Esophagus (tissue), 2 donors: ENCODE results near the gene RAVER1. TPM values are rescaled to one million over a fixed set of nuclear protein-coding genes. Genes with fewer than 3 reads are reported as not detected.

Experiments used
- H3K27ac ChIP-seq, 2 donors: one replicate each; pipeline ENCODE4 v1.5.1; 2013; ENCODE audit warnings: low read depth in 2 of 2, mild to moderate bottlenecking in 2 of 2, inconsistent platforms in 1 of 2, low read length in 1 of 2, moderate library complexity in 1 of 2
- H3K27me3 ChIP-seq, 2 donors: one replicate each; pipeline ENCODE4 v1.6.1; 2013; ENCODE audit warnings: low read length in 2 of 2, control low read depth in 1 of 2, mild to moderate bottlenecking in 1 of 2; ENCODE audit not compliant: insufficient read depth in 2 of 2, control insufficient read depth in 1 of 2
- H3K36me3 ChIP-seq, 2 donors: one replicate each; pipeline ENCODE4 v1.6.1; 2013; ENCODE audit warnings: low read length in 1 of 2; ENCODE audit not compliant: control insufficient read depth in 2 of 2, insufficient read depth in 2 of 2
- H3K4me1 ChIP-seq, 2 donors: one replicate each; pipeline ENCODE4 v1.6.1; 2013; ENCODE audit warnings: low read length in 1 of 2; ENCODE audit not compliant: control insufficient read depth in 2 of 2, insufficient read depth in 2 of 2
- H3K4me3 ChIP-seq, 2 donors: one replicate each; pipeline ENCODE4 v1.5.1; 2013; ENCODE audit warnings: low read length in 2 of 2, mild to moderate bottlenecking in 2 of 2, low read depth in 1 of 2, moderate library complexity in 1 of 2
- H3K9me3 ChIP-seq, 2 donors: one replicate each; pipeline ENCODE4 v1.6.1; 2013; ENCODE audit warnings: mild to moderate bottlenecking in 2 of 2, low read depth in 1 of 2, low read length in 1 of 2, moderate library complexity in 1 of 2; ENCODE audit not compliant: control insufficient read depth in 2 of 2, insufficient read depth in 1 of 2
- WGBS, 2 donors: extraction: QIAGEN DNeasy Blood & Tissue Kit; methylation state at CpG; one replicate each; pipeline ENCODE4 v1.1.7; 2013; 5-methylcytosine and 5-hydroxymethylcytosine counted together
- polyA plus RNA-seq, 2 donors: library from polyadenylated mRNA; stranded (reverse); fragments of 200-250 nt; gene quantifications; one replicate each; pipeline ENCODE4 v1.2.3, GENCODE V29; 2013
- donor health status: healthy with polysubstance abuse.
- donor health status: Bipolar disorder and iron deficiency.

RAVER1 gene
- polyA plus RNA-seq, 2 donors: 7.1 to 8.2 TPM

DNA sequence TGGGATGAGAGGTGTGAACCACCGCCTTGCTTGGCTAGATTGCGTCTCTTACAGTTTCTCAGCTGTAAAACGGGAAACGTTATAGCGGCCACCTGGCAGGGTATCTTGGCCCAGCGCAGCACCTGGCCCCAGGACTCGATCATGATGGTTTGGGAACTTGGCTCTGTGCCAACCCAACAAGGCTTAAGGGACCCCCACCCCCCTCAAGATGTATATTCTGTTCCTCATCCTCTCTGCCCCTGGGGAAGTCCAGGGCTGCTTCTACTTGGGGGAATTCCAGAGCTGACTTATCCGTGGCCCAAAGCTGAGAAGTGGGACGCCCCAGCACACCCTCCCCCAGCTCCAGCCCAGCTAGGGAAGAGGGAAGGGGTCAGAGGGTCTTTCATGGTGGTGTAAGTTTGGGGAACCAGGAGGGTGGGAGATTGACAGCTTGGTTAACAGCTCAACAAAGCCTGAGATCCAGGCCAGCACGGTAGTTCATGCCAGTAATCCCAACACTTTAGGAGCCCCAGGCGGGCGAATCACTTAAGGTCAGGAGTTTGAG, 61.7 kb downstream of the RAVER1 start:
- Histone ChIP-seq H3K36me3 (no peaks in the 10 kb centered on the region), H3K4me3 (peak overlapping the region; percentile 42 to 46), H3K27ac (peak overlapping the region; percentile 73 to 86), H3K9me3 (no peaks in the 10 kb centered on the region), H3K27me3 (no peaks in the 10 kb centered on the region), H3K4me1 (peaks cover 5 to 7% of the 10 kb centered on the region in 2 donors)
- WGBS, 2 donors: 27 to 30% methylated on average over 12 of the region's 12 CpGs

- H3K27ac ChIP-seq: peak within 1 kb of the TSS; percentile 73 to 86
Observed at GRCh38 chr19:10270616-10271394, 62.5 kb downstream of the RAVER1 start, which contains the start of gene ICAM1. ICAM1 (plus strand) TSS chr19:10271120; CDS start chr19:10271160, 40 bp downstream.

GRCh38 chr19:10270180-10270615, 63.1 kb downstream of the RAVER1 start:
- peak overlapping the region; percentile 46 to 51 for H3K4me3 ChIP-seq
- no peaks in the 10 kb centered on the region for H3K9me3 ChIP-seq
- H3K4me1 ChIP-seq: peaks cover 5 to 7% of the 10 kb centered on the region in 2 donors
- H3K27ac ChIP-seq: peak overlapping the region; percentile 73 to 86
- H3K27me3 ChIP-seq: no peaks in the 10 kb centered on the region
- no peaks in the 10 kb centered on the region for H3K36me3 ChIP-seq
- WGBS, 2 donors: 2 to 3% methylated on average over 37 of the region's 37 CpGs

More at GRCh38 chr19:10270616-10271394, 62.5 kb downstream of the RAVER1 start, which contains the start of gene ICAM1:
- 2 to 3% methylated on average over 51 of the region's 51 CpGs for WGBS, 2 donors
- Histone ChIP-seq H3K4me3 (peak within 1 kb of the TSS; percentile 46 to 51), H3K27me3 (no peaks in the 10 kb centered on the region), H3K36me3 (no peaks in the 10 kb centered on the region), H3K4me1 (peaks cover 5 to 7% of the 10 kb centered on the region in 2 donors), H3K9me3 (no peaks in the 10 kb centered on the region)

GRCh38 chr19:10269333-10270179, 63.8 kb downstream of the RAVER1 start:
- Histone ChIP-seq H3K27me3 (no peaks in the 10 kb centered on the region), H3K4me3 (peak overlapping the region; percentile 46 to 51), H3K36me3 (no peaks in the 10 kb centered on the region), H3K27ac (peak overlapping the region; percentile 73 to 86), H3K4me1 (peaks cover 5 to 7% of the 10 kb centered on the region in 2 donors), H3K9me3 (no peaks in the 10 kb centered on the region)
- 3% methylated on average over 59 of the region's 59 CpGs for WGBS, 2 donors

DNA sequence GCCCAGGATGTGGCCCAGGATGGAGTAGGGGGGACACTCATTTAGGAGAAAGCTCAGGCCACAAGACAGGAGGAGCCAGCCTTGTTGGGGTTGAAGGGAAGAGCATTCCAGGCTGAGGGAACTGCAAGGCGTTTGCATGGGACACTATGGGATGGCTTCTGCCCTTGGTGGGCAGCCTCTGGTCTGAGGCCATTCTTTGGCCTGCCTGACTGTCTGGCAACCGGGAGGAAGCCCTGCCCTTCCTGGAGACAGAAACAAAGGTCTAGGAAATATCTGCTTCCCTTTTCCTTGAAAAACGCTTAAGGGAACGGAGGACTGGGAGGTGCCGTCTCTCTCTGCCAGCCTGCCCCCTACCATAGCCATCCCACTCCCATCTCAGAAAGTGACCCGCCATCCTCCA, 65.3 kb downstream of the RAVER1 start:
- WGBS, 2 donors: 58 to 68% methylated on average over 5 to 6 of the region's 6 CpGs
- no peaks in the 10 kb centered on the region for H3K9me3 ChIP-seq
- H3K4me1 ChIP-seq: peaks cover 5 to 7% of the 10 kb centered on the region in 2 donors
- no peak overlapping the region for H3K4me3 ChIP-seq
- H3K27me3 ChIP-seq: no peaks in the 10 kb centered on the region
- H3K36me3 ChIP-seq: no peaks in the 10 kb centered on the region
- H3K27ac ChIP-seq: peak overlapping the region in 1 of 2 donors; percentile 53

GRCh38 chr19:10266706-10267105, 66.6 kb downstream of the RAVER1 start:
- Histone ChIP-seq H3K4me1 (peaks cover 5 to 7% of the 10 kb centered on the region in 2 donors), H3K36me3 (no peaks in the 10 kb centered on the region), H3K4me3 (no peak overlapping the region), H3K9me3 (no peaks in the 10 kb centered on the region), H3K27me3 (no peaks in the 10 kb centered on the region), H3K27ac (no peak overlapping the region)
- WGBS, 2 donors: 80 to 86% methylated on average over 7 of the region's 7 CpGs

Other genes with a start within 250 kb of the RAVER1 start
- gene SHFL, start 247.2 kb downstream of the RAVER1 start, polyA plus RNA-seq: 10 to 100 TPM; 15.7 to 22.9 TPM
- under 1 TPM; 0.28 to 0.47 TPM for gene ANGPTL6, start 230.9 kb downstream of the RAVER1 start, polyA plus RNA-seq
- 10 to 100 TPM; 41.6 to 64.7 TPM for gene PPAN, start 227.2 kb downstream of the RAVER1 start, polyA plus RNA-seq
- gene P2RY11, start 221.8 kb downstream of the RAVER1 start, polyA plus RNA-seq: 10 to 100 TPM in 1 of 2 donors, 1 to 10 TPM in 1; 6.6 to 12.8 TPM
- gene EIF3G, start 213.6 kb downstream of the RAVER1 start, polyA plus RNA-seq: 100 to 1,000 TPM in 1 of 2 donors, 10 to 100 TPM in 1; 85.4 to 163 TPM
- gene DNMT1, start 138.6 kb downstream of the RAVER1 start, polyA plus RNA-seq: 10 to 100 TPM; 32.1 to 42.6 TPM
- gene S1PR2, start 102.2 kb downstream of the RAVER1 start, polyA plus RNA-seq: 1 to 10 TPM in 1 of 2 donors, under 1 TPM in 1; 0.71 to 1.2 TPM
- 10 to 100 TPM; 25.7 to 71.6 TPM for gene MRPL4, start 81.3 kb downstream of the RAVER1 start, polyA plus RNA-seq
- gene ICAM1, start 62.4 kb downstream of the RAVER1 start, polyA plus RNA-seq: 1 to 10 TPM; 4.8 to 8.8 TPM
- under 1 TPM; 0.12 to 0.26 TPM for gene ICAM4, start 46.6 kb downstream of the RAVER1 start, polyA plus RNA-seq
- under 1 TPM; 0.27 to 0.45 TPM for gene ICAM5, start 43.6 kb downstream of the RAVER1 start, polyA plus RNA-seq
- gene ZGLP1, start 23.7 kb downstream of the RAVER1 start, polyA plus RNA-seq: 1 to 10 TPM; 2.0 to 8.2 TPM
- gene FDX2, start 17.5 kb downstream of the RAVER1 start, polyA plus RNA-seq: 10 to 100 TPM; 18.3 to 18.5 TPM
- 1 to 10 TPM; 3.8 to 5.8 TPM for gene ICAM3, start 6.1 kb upstream of the RAVER1 start, polyA plus RNA-seq
- 10 to 100 TPM; 56.2 to 96.8 TPM for gene TYK2, start 47.0 kb upstream of the RAVER1 start, polyA plus RNA-seq
- 100 to 1,000 TPM; 162 to 206 TPM for gene CDC37, start 70.0 kb upstream of the RAVER1 start, polyA plus RNA-seq
- 1 to 10 TPM; 1.2 to 1.3 TPM for gene PDE4A, start 87.0 kb upstream of the RAVER1 start, polyA plus RNA-seq
- gene KEAP1, start 169.8 kb upstream of the RAVER1 start, polyA plus RNA-seq: 10 to 100 TPM; 54.2 to 63.9 TPM
- 10 to 100 TPM in 1 of 2 donors, 1 to 10 TPM in 1; 9.4 to 12.1 TPM for gene S1PR5, start 183.9 kb upstream of the RAVER1 start, polyA plus RNA-seq
- gene ATG4D, start 210.4 kb upstream of the RAVER1 start, polyA plus RNA-seq: 10 to 100 TPM; 43.9 to 53.6 TPM
- 10 to 100 TPM; 16.4 to 25.3 TPM for gene KRI1, start 232.5 kb upstream of the RAVER1 start, polyA plus RNA-seq
- gene CDKN2D, start 235.4 kb upstream of the RAVER1 start, polyA plus RNA-seq: 10 to 100 TPM in 1 of 2 donors, 1 to 10 TPM in 1; 4.6 to 11.7 TPM